Astrocyte of the cerebellum (primary cell): ENCODE results near the gene BAD.
"Not testable (repeated sequence)": the region's sequence is repeated elsewhere in the genome, so short reads cannot be mapped to it uniquely, and the experiment has no call there.

ENCODE experiments used
- DNase-seq: peaks from one replicate; pipeline ENCODE4 v3.0.0-alpha.2; 2011; ENCODE audit warnings: low read depth
- H3K4me3 ChIP-seq: 2 replicates; pipeline ENCODE4 v1.5.1; 2011; ENCODE audit warnings: mild to moderate bottlenecking, low read depth, low read length, moderate library complexity
- in situ Hi-C: cut with HindIII; loops from 2 replicates; pipeline ENCODE4 v1.10.0; 2017; ENCODE audit warnings: low sequenced_read_pairs
- TF ChIP-seq, protein P1 (sequence below): IDR thresholded peaks from 2 replicates; pipeline ENCODE4 v1.5.1; 2012; ENCODE audit warnings: low read length, low read depth, moderate library complexity, mild to moderate bottlenecking; ENCODE audit errors: missing control alignments

The BAD gene

GRCh38 chr11:64318766-64319761 is 34.6 kb upstream of the BAD start:
- no peak for DNase-seq
- in situ Hi-C loops, result no loop called here
- TF ChIP-seq, protein P1, sequence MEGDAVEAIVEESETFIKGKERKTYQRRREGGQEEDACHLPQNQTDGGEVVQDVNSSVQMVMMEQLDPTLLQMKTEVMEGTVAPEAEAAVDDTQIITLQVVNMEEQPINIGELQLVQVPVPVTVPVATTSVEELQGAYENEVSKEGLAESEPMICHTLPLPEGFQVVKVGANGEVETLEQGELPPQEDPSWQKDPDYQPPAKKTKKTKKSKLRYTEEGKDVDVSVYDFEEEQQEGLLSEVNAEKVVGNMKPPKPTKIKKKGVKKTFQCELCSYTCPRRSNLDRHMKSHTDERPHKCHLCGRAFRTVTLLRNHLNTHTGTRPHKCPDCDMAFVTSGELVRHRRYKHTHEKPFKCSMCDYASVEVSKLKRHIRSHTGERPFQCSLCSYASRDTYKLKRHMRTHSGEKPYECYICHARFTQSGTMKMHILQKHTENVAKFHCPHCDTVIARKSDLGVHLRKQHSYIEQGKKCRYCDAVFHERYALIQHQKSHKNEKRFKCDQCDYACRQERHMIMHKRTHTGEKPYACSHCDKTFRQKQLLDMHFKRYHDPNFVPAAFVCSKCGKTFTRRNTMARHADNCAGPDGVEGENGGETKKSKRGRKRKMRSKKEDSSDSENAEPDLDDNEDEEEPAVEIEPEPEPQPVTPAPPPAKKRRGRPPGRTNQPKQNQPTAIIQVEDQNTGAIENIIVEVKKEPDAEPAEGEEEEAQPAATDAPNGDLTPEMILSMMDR, result no peak
- H3K4me3 ChIP-seq, result peak overlapping the region; percentile 90

- in situ Hi-C loops, result no loop called here
- peak; percentile 86 for DNase-seq
- peak within 1 kb of the TSS; percentile 90 for H3K4me3 ChIP-seq
- TF ChIP-seq, protein P1, result peak; percentile 16
These were observed 33.7 kb upstream of the BAD start, which contains the start of gene PRDX5 for GRCh38 chr11:64317961-64318765. Gene PRDX5, plus strand, starts transcription at chr11:64318121. Its CDS starts 95 bp downstream, at chr11:64318216.

- TF ChIP-seq, protein P1, result no peak
- in situ Hi-C loops, result no loop called here
- H3K4me3 ChIP-seq, result peak within 1 kb of the TSS; percentile 90
- DNase-seq, result peak; percentile 92
These were observed 33.0 kb upstream of the BAD start, which contains the start of gene TRMT112 for GRCh38 chr11:64317325-64317960. Gene TRMT112, minus strand, starts transcription at chr11:64317559. Its CDS starts 33 bp downstream, at chr11:64317526.

GRCh38 chr11:64316672-64317324 is 32.3 kb upstream of the BAD start:
- TF ChIP-seq, protein P1, result no peak
- no peak for DNase-seq
- in situ Hi-C loops, result no loop called here
- H3K4me3 ChIP-seq, result peak overlapping the region; percentile 90

DNA sequence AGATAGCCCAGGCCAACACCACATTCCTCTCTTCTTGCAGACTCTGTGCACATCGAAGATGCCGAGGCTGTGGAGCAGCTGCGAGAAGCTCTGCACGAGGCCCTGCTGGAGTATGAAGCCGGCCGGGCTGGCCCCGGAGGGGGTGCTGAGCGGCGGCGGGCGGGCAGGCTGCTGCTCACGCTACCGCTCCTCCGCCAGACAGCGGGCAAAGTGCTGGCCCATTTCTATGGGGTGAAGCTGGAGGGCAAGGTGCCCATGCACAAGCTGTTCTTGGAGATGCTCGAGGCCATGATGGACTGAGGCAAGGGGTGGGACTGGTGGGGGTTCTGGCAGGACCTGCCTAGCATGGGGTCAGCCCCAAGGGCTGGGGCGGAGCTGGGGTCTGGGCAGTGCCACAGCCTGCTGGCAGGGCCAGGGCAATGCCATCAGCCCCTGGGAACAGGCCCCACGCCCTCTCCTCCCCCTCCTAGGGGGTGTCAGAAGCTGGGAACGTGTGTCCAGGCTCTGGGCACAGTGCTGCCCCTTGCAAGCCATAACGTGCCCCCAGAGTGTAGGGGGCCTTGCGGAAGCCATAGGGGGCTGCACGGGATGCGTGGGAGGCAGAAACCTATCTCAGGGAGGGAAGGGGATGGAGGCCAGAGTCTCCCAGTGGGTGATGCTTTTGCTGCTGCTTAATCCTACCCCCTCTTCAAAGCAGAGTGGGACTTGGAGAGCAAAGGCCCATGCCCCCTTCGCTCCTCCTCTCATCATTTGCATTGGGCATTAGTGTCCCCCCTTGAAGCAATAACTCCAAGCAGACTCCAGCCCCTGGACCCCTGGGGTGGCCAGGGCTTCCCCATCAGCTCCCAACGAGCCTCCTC is 31.4 kb upstream of the BAD start:
- in situ Hi-C loops, DNase-seq, H3K4me3 ChIP-seq: not testable (repeated sequence)
